H9 (cell line): ENCODE measurements around the gene SOWAHC. TPM values are rescaled to one million over a fixed set of nuclear protein-coding genes. Genes with fewer than 3 reads are reported as not detected.

Experiments used
- DNase-seq: peaks from one replicate; pipeline ENCODE4 v3.0.0-alpha.2; 2017
- H2AFZ ChIP-seq: one replicate; pipeline ENCODE4 v1.6.1; 2013; ENCODE audit warnings: mild to moderate bottlenecking, low read length, control low read depth, moderate library complexity
- H2AK5ac ChIP-seq: 2 replicates; pipeline ENCODE4 v1.6.1; 2013; ENCODE audit warnings: low read length, control low read depth, mixed read lengths; ENCODE audit not compliant: insufficient read length
- H2BK120ac ChIP-seq: one replicate; pipeline ENCODE4 v1.6.1; 2013; ENCODE audit warnings: low read depth, mild to moderate bottlenecking, low read length, control low read depth, inconsistent platforms; ENCODE audit not compliant: poor library complexity, severe bottlenecking
- H2BK12ac ChIP-seq: 2 replicates; pipeline ENCODE4 v1.6.1; 2013; ENCODE audit warnings: low read length, control low read depth, mixed read lengths, low read depth; ENCODE audit not compliant: insufficient read length
- H2BK15ac ChIP-seq: 2 replicates; pipeline ENCODE4 v1.6.1; 2013; ENCODE audit warnings: low read depth, low read length, control low read depth
- H2BK20ac ChIP-seq: one replicate; pipeline ENCODE4 v1.6.1; 2013; ENCODE audit warnings: low read depth, mild to moderate bottlenecking, low read length, control low read depth, inconsistent platforms; ENCODE audit not compliant: poor library complexity, severe bottlenecking
- H2BK5ac ChIP-seq: 2 replicates; pipeline ENCODE4 v1.6.1; 2013; ENCODE audit warnings: low read length, control low read depth, mixed read lengths; ENCODE audit not compliant: insufficient read length
- H3K14ac ChIP-seq: 2 replicates; pipeline ENCODE4 v1.6.1; 2013; ENCODE audit warnings: low read length, control low read depth; ENCODE audit not compliant: insufficient read depth
- H3K18ac ChIP-seq: 2 replicates; pipeline ENCODE4 v1.6.1; 2013; ENCODE audit warnings: low read depth, mild to moderate bottlenecking, mixed read lengths, low read length, control low read depth; ENCODE audit not compliant: insufficient read length
- H3K23ac ChIP-seq: 2 replicates; pipeline ENCODE4 v1.6.1; 2013; ENCODE audit warnings: low read length, control low read depth, mixed read lengths, low read depth; ENCODE audit not compliant: insufficient read length
- H3K23me2 ChIP-seq: 2 replicates; pipeline ENCODE4 v1.6.1; 2013; ENCODE audit warnings: low read depth, mild to moderate bottlenecking, mixed read lengths, low read length, control low read depth; ENCODE audit not compliant: insufficient read length, poor library complexity, severe bottlenecking
- H3K27ac ChIP-seq: 2 replicates; pipeline ENCODE4 v1.5.1; 2013; ENCODE audit warnings: low read length, control low read depth, mixed read lengths, low read depth; ENCODE audit not compliant: insufficient read length
- H3K27me3 ChIP-seq: 2 replicates; pipeline ENCODE4 v1.6.1; 2013; ENCODE audit warnings: low read length, control low read depth, inconsistent platforms; ENCODE audit not compliant: insufficient read depth
- H3K4ac ChIP-seq: 2 replicates; pipeline ENCODE4 v1.6.1; 2013; ENCODE audit warnings: low read depth, mild to moderate bottlenecking, control low read depth, inconsistent platforms, low read length, moderate library complexity
- H3K4me1 ChIP-seq: 2 replicates; pipeline ENCODE4 v1.6.1; 2013; ENCODE audit warnings: low read length, control low read depth, inconsistent platforms; ENCODE audit not compliant: insufficient read depth
- H3K4me2 ChIP-seq: 2 replicates; pipeline ENCODE4 v1.6.1; 2013; ENCODE audit warnings: low read length, control low read depth, mixed read lengths; ENCODE audit not compliant: insufficient read length, insufficient read depth
- H3K56ac ChIP-seq: 2 replicates; pipeline ENCODE4 v1.6.1; 2013; ENCODE audit warnings: low read depth, mild to moderate bottlenecking, mixed read lengths, low read length, control low read depth; ENCODE audit not compliant: insufficient read length
- H3K79me1 ChIP-seq: 2 replicates; pipeline ENCODE4 v1.6.1; 2013; ENCODE audit warnings: low read depth, mild to moderate bottlenecking, moderate library complexity, low read length, control low read depth, inconsistent platforms; ENCODE audit not compliant: insufficient read depth, poor library complexity, severe bottlenecking
- H3K79me2 ChIP-seq: 2 replicates; pipeline ENCODE4 v1.6.1; 2013; ENCODE audit warnings: low read length, control low read depth, inconsistent platforms; ENCODE audit not compliant: insufficient read depth
- H3K9ac ChIP-seq: 2 replicates; pipeline ENCODE4 v1.6.1; 2013; ENCODE audit warnings: low read length, control low read depth, mixed read lengths; ENCODE audit not compliant: insufficient read length; ENCODE audit errors: extremely low read depth
- H3K9me3 ChIP-seq: one replicate; pipeline ENCODE4 v1.6.1; 2013; ENCODE audit warnings: low read depth, low read length, inconsistent platforms; ENCODE audit not compliant: control insufficient read depth
- H3T11ph ChIP-seq: one replicate; pipeline ENCODE4 v1.6.1; 2013; ENCODE audit warnings: mild to moderate bottlenecking, low read length, control low read depth, inconsistent platforms
- H4K20me1 ChIP-seq: one replicate; pipeline ENCODE4 v1.6.1; 2013; ENCODE audit not compliant: control insufficient read depth, insufficient read length, insufficient read depth
- H4K5ac ChIP-seq: 2 replicates; pipeline ENCODE4 v1.6.1; 2013; ENCODE audit warnings: low read depth, mild to moderate bottlenecking, mixed read lengths, low read length, control low read depth; ENCODE audit not compliant: insufficient read length
- H4K8ac ChIP-seq: replicated peaks from 2 replicates; pipeline ENCODE4 v1.6.1; 2013; ENCODE audit warnings: low read length, control low read depth, mixed read lengths, low read depth; ENCODE audit not compliant: insufficient read length
- H4K91ac ChIP-seq: 2 replicates; pipeline ENCODE4 v1.6.1; 2013; ENCODE audit warnings: low read depth, mild to moderate bottlenecking, moderate library complexity, mixed read lengths, low read length, control low read depth; ENCODE audit not compliant: insufficient read length
- H3K27ac Mint-ChIP-seq, 3 experiments: 2 replicates in 2 of 3; 3 replicates in 1 of 3; pipeline ENCODE4 v1.8.0; 2020 to 2021; ENCODE audit warnings: mixed read lengths in 3 of 3, mild to moderate bottlenecking in 1 of 3, moderate library complexity in 1 of 3
- H3K27me3 Mint-ChIP-seq: 2 replicates; pipeline ENCODE4 v1.8.0; 2021; ENCODE audit warnings: low read depth, mild to moderate bottlenecking, moderate library complexity, mixed read lengths
- H3K36me3 Mint-ChIP-seq, 3 experiments: 2 replicates in 2 of 3; 3 replicates in 1 of 3; pipeline ENCODE4 v1.8.0; 2020 to 2021; ENCODE audit warnings: low read depth in 3 of 3, mixed read lengths in 3 of 3; ENCODE audit not compliant: insufficient read depth in 1 of 3
- H3K4me1 Mint-ChIP-seq, 2 experiments: 2 replicates each; pipeline ENCODE4 v1.8.0; 2020; ENCODE audit warnings: mixed read lengths in 2 of 2
- H3K4me3 Mint-ChIP-seq, 2 experiments: 2 replicates in 1 of 2; 3 replicates in 1 of 2; pipeline ENCODE4 v1.8.0; 2020 to 2021; ENCODE audit warnings: mild to moderate bottlenecking in 2 of 2, mixed read lengths in 2 of 2, moderate library complexity in 1 of 2
- H3K9me3 Mint-ChIP-seq, 2 experiments: 2 replicates in 1 of 2; 3 replicates in 1 of 2; pipeline ENCODE4 v1.8.0; 2020; ENCODE audit warnings: mild to moderate bottlenecking in 2 of 2, mixed read lengths in 2 of 2, moderate library complexity in 1 of 2
- WGBS: extraction: QIAGEN DNeasy Blood & Tissue Kit; methylation state at CpG from one replicate; pipeline ENCODE4 v1.1.7; 2013; ENCODE audit warnings: missing lambda C conversion rate, low lambda C conversion rate, mixed read lengths; ENCODE audit not compliant: insufficient read length; ENCODE audit errors: extremely low coverage; 5-methylcytosine and 5-hydroxymethylcytosine counted together
- total RNA-seq: library from RNA; stranded (reverse); gene quantifications from 2 replicates; pipeline ENCODE4 v1.2.1, GENCODE V29; 2021
- TF ChIP-seq, protein P1 (sequence below): fragments of 200-600 bp; sonication (generic); conservative IDR thresholded peaks from 3 replicates; pipeline ENCODE4 v1.8.0; 2021; ENCODE audit warnings: antibody characterized with exemption, mild to moderate bottlenecking

SOWAHC gene
- total RNA-seq, 1 experiment from 2014 or later, result 20.1 TPM

DNA sequence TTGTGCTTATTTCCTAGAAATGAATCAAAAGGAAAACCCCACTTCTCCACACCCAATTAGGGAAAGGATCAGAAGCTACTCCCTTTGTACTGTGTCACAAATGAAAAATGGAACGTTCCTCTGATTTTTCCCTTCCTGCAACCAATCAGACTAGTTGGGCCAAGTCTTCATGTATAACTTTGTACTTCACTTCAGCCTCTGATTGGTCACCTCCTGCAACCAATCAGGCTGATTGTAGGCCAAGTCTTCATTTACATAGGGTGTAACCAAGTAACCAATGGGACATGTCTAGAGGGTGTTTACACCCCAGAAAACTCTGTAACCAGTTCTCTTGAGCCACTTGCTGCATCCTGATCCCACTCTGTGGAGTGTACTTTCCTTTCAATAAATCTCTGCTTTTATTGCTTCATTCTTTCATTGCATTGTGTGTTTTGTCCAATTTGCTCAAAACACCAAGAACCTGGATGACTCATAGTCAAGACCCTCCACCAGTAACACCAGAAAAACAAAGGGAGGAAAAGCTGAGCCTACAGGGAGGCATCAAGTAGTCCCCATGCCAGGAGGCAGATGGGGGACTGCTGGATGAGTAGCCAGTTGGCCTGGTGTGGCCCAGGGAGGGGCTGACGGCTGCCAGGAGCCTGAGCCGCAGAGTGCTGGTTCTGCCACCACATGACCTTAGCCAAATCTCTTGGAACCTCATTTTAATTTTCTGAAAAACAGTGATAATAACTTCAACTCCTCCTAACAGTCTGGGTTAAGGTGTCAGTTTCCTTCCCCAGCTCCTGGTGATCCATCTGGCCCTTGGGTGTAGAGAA, 46.1 kb downstream of the SOWAHC start:
- no peak for DNase-seq
- TF ChIP-seq, protein P1, sequence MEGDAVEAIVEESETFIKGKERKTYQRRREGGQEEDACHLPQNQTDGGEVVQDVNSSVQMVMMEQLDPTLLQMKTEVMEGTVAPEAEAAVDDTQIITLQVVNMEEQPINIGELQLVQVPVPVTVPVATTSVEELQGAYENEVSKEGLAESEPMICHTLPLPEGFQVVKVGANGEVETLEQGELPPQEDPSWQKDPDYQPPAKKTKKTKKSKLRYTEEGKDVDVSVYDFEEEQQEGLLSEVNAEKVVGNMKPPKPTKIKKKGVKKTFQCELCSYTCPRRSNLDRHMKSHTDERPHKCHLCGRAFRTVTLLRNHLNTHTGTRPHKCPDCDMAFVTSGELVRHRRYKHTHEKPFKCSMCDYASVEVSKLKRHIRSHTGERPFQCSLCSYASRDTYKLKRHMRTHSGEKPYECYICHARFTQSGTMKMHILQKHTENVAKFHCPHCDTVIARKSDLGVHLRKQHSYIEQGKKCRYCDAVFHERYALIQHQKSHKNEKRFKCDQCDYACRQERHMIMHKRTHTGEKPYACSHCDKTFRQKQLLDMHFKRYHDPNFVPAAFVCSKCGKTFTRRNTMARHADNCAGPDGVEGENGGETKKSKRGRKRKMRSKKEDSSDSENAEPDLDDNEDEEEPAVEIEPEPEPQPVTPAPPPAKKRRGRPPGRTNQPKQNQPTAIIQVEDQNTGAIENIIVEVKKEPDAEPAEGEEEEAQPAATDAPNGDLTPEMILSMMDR, result no peak
- Histone ChIP-seq H3T11ph (no peak overlapping the region), H3K4me1 (peaks cover 4% of the 10 kb centered on the region; the same call in 1 of the 2 replicates), H2BK15ac (no peak overlapping the region), H3K23me2 (no peaks in the 10 kb centered on the region), H3K27ac (no peak overlapping the region), H2BK5ac (no peak overlapping the region), H3K23ac (no peak overlapping the region), H3K79me1 (no peaks in the 10 kb centered on the region), H2BK20ac (no peak overlapping the region), H2BK12ac (no peak overlapping the region), H4K20me1 (no peaks in the 10 kb centered on the region), H3K27me3 (no peaks in the 10 kb centered on the region), H4K91ac (no peak overlapping the region), H3K56ac (no peak overlapping the region), H2AK5ac (no peak overlapping the region), H4K8ac (no peak overlapping the region), H3K18ac (no peak overlapping the region), H2AFZ (no peak overlapping the region), H3K14ac (no peak overlapping the region), H3K9ac (no peak overlapping the region), H2BK120ac (no peak overlapping the region), H3K4me2 (no peak overlapping the region), H3K9me3 (no peaks in the 10 kb centered on the region), H3K4ac (no peak overlapping the region), H3K79me2 (no peaks in the 10 kb centered on the region), H4K5ac (no peak overlapping the region)
- no CpG with 5 or more reads among the region's 3 CpGs for WGBS
- Mint-ChIP-seq H3K27me3 (peaks cover 2% of the 10 kb centered on the region; the same call in 1 of the 2 replicates), H3K4me1 (peaks cover 13 to 23% of the 10 kb centered on the region in 2 experiments), H3K27ac (no peak overlapping the region), H3K4me3 (no peak overlapping the region), H3K9me3 (no peaks in the 10 kb centered on the region; a peak in 1 of 5 replicates), H3K36me3 (no peaks in the 10 kb centered on the region)
